Activated CD4-positive, CD25-positive, alpha-beta regulatory T cell treated with anti-CD3 and anti-CD28 coated beads, Interleukin-2, amount 50 U/mL, for 72 hours (primary cell): ENCODE measurements around the gene CCDC177.
A peak's percentile ranks its signal among the peaks of the same experiment; 100 is the strongest.

ENCODE experiments used
- DNase-seq: peaks from one replicate; pipeline ENCODE4 v3.0.0; 2021

CCDC177 gene

GRCh38 chr14:69574263-69574953, at the start of gene CCDC177:
CCDC177 (minus strand) TSS chr14:69574871; CDS start chr14:69573622, 1,249 bp downstream.
- DNase-seq, result peak; percentile 72

- DNase-seq, result no peak
These were observed 49.5 kb upstream of the CCDC177 start for GRCh38 chr14:69624136-69624535.

GRCh38 chr14:69620981-69621380, 46.3 kb upstream of the CCDC177 start:
- no peak for DNase-seq

- no peak for DNase-seq
These were observed 45.5 kb upstream of the CCDC177 start for GRCh38 chr14:69620211-69620611.

- no peak for DNase-seq
These were observed 44.3 kb upstream of the CCDC177 start for GRCh38 chr14:69619012-69619411.

GRCh38 chr14:69617796-69618195, 43.1 kb upstream of the CCDC177 start:
- DNase-seq, result no peak

- no peak for DNase-seq
These were observed 41.7 kb upstream of the CCDC177 start for GRCh38 chr14:69616408-69616773.

GRCh38 chr14:69615496-69616407, 41.1 kb upstream of the CCDC177 start:
- no peak for DNase-seq

- DNase-seq, result no peak
These were observed 40.4 kb upstream of the CCDC177 start for GRCh38 chr14:69615121-69615495.

GRCh38 chr14:69614592-69614991, 39.9 kb upstream of the CCDC177 start:
- no peak for DNase-seq

- DNase-seq, result no peak
These were observed 38.8 kb upstream of the CCDC177 start for GRCh38 chr14:69613312-69614073.

- DNase-seq, result no peak
These were observed 38.1 kb upstream of the CCDC177 start for GRCh38 chr14:69612783-69613130.

- peak; percentile 61 for DNase-seq
These were observed 37.5 kb upstream of the CCDC177 start for GRCh38 chr14:69612014-69612782.

- peak; percentile 84 for DNase-seq
These were observed 36.7 kb upstream of the CCDC177 start, which contains the start of gene SUSD6 for GRCh38 chr14:69611172-69612013. SUSD6 (plus strand) TSS chr14:69611596; CDS start chr14:69658593, 46,997 bp downstream.

GRCh38 chr14:69610874-69611171, 36.2 kb upstream of the CCDC177 start:
- no peak for DNase-seq

GRCh38 chr14:69610020-69610873, 35.6 kb upstream of the CCDC177 start:
- DNase-seq, result no peak

- no peak for DNase-seq
These were observed 31.9 kb upstream of the CCDC177 start for GRCh38 chr14:69606258-69607184.

GRCh38 chr14:69605738-69606137, 31.1 kb upstream of the CCDC177 start:
- no peak for DNase-seq

- no peak for DNase-seq
These were observed 25.7 kb upstream of the CCDC177 start for GRCh38 chr14:69600304-69600891.
